A549 (cell line): Measurements from ENCODE around the gene STARD6. TPM values are rescaled to one million over a fixed set of nuclear protein-coding genes. Genes with fewer than 3 reads are reported as not detected.

Experiments
- ATAC-seq, 2 experiments: fragments of 200-7000 bp in 1 of 2; fragments of >200 bp in 1 of 2; cut with Nextera tagmentation in 1 of 2; cut with Tn5 transposase in 1 of 2; 3 replicates each; pipeline versions ENCODE4 v1.8.0 to v1.9.1; 2018 to 2020; ENCODE audit warnings: mild to moderate bottlenecking in 1 of 2, moderate library complexity in 1 of 2
- CTCF ChIA-PET: fragments of 300-600 bp; sonication (Branson Sonifier 250); formaldehyde crosslinking; extraction: SDS; loops from one replicate; lab custom pipeline; 2021; ENCODE audit warnings: antibody characterized with exemption, inconsistent platforms; lab: Yijun Ruan, JAX
- POLR2A ChIA-PET: fragments of 350-600 bp; formaldehyde crosslinking; extraction: SDS; loops from one replicate; lab custom pipeline; 2021; ENCODE audit warnings: antibody characterized with exemption, inconsistent platforms; lab: Yijun Ruan, JAX
- DNase-seq, 2 experiments: peaks; one replicate each; pipeline versions ENCODE4 v3.0.0 to v3.0.0-alpha.2; 2011 to 2016; ENCODE audit warnings: low read depth in 1 of 2, low spot score in 1 of 2
- FAIRE-seq: peaks from 2 replicates; lab custom pipeline; 2011; peaks lifted over from hg19 to GRCh38; lab: Jason Lieb, UNC
- H3K27ac ChIP-seq, 2 experiments: fragments of >200 bp; sonication (Bioruptor Twin); formaldehyde crosslinking; 3 replicates each; pipeline ENCODE4 v1.5.1; 2016 to 2017
- H3K4me1 ChIP-seq: fragments of >200 bp; sonication (Bioruptor Twin); formaldehyde crosslinking; 3 replicates; pipeline ENCODE4 v1.6.1; 2016
- H3K4me2 ChIP-seq: fragments of >200 bp; sonication (Bioruptor Twin); formaldehyde crosslinking; 3 replicates; pipeline ENCODE4 v1.6.1; 2016
- H3K4me3 ChIP-seq: fragments of >200 bp; sonication (Bioruptor Twin); formaldehyde crosslinking; 3 replicates; pipeline ENCODE4 v1.5.1; 2016
- H3K9me3 ChIP-seq: fragments of >200 bp; sonication (Bioruptor Twin); formaldehyde crosslinking; 3 replicates; pipeline ENCODE4 v1.6.1; 2016
- CEBPB ChIP-seq, 2 experiments: fragments of >200 bp in 1 of 2; sonication (Bioruptor Twin) in 1 of 2; formaldehyde crosslinking in 1 of 2; IDR thresholded peaks; 2 replicates each; pipeline ENCODE4 v1.6.1; 2012 to 2016
- ESRRA ChIP-seq: fragments of 150-350 bp; IDR thresholded peaks from 2 replicates; pipeline ENCODE4 v1.6.1; 2014; ENCODE audit warnings: mild to moderate bottlenecking, low read length, borderline replicate concordance
- FOSB ChIP-seq: fragments of 250-450 bp; sonication (Bioruptor Pico); IDR thresholded peaks from 2 replicates; pipeline ENCODE4 v1.5.0; 2020; ENCODE audit warnings: mild to moderate bottlenecking, moderate library complexity
- HDAC2 ChIP-seq: fragments of 200-600 bp; sonication (generic); IDR thresholded peaks from 2 replicates; pipeline ENCODE4 v1.6.1; 2016
- HEYL ChIP-seq: fragments of 250-450 bp; sonication (Bioruptor Pico); IDR thresholded peaks from 2 replicates; pipeline ENCODE4 v1.8.0; 2021; ENCODE audit warnings: mild to moderate bottlenecking, moderate library complexity
- HOXB13 ChIP-seq: fragments of 250-450 bp; sonication (Bioruptor Pico); IDR thresholded peaks from 2 replicates; pipeline ENCODE4 v1.5.0; 2020; ENCODE audit warnings: low read depth, mild to moderate bottlenecking, moderate library complexity
- JUN ChIP-seq, 2 experiments: fragments of >200 bp; sonication (Bioruptor Twin); formaldehyde crosslinking; IDR thresholded peaks; 2 replicates in 1 of 2; 3 replicates in 1 of 2; pipeline ENCODE4 v1.6.1; 2016 to 2017
- KDM1A ChIP-seq: fragments of 200-600 bp; sonication (generic); IDR thresholded peaks from 2 replicates; pipeline ENCODE4 v1.6.1; 2016; ENCODE audit warnings: low read depth, mild to moderate bottlenecking
- KDM5A ChIP-seq: fragments of 200-600 bp; sonication (generic); IDR thresholded peaks from 2 replicates; pipeline ENCODE4 v1.6.1; 2016; ENCODE audit warnings: antibody characterized with exemption, mild to moderate bottlenecking
- MYC ChIP-seq: IDR thresholded peaks from 2 replicates; pipeline ENCODE4 v1.6.1; 2012; ENCODE audit warnings: mild to moderate bottlenecking, inconsistent platforms, low read length, improper control_type of control experiment, borderline replicate concordance
- NPAS2 ChIP-seq: fragments of 250-450 bp; sonication (Bioruptor Pico); IDR thresholded peaks from 2 replicates; pipeline ENCODE4 v1.8.0; 2022; ENCODE audit warnings: mild to moderate bottlenecking, moderate library complexity, borderline replicate concordance
- PHF8 ChIP-seq: fragments of 200-600 bp; sonication (generic); IDR thresholded peaks from 2 replicates; pipeline ENCODE4 v1.6.1; 2016; ENCODE audit warnings: low read depth, mild to moderate bottlenecking, antibody characterized with exemption, moderate library complexity, borderline replicate concordance
- POLR2AphosphoS2 ChIP-seq: conservative IDR thresholded peaks from 2 replicates; pipeline ENCODE4 v1.6.1; 2012; ENCODE audit warnings: low read length, improper control_type of control experiment, inconsistent platforms
- RARB ChIP-seq: fragments of 250-450 bp; sonication (Bioruptor Pico); IDR thresholded peaks from 2 replicates; pipeline ENCODE4 v1.8.0; 2021; ENCODE audit warnings: mild to moderate bottlenecking, moderate library complexity
- RCOR1 ChIP-seq: fragments of 150-350 bp; IDR thresholded peaks from 2 replicates; pipeline ENCODE4 v1.6.1; 2014; ENCODE audit warnings: antibody characterized with exemption, low read length, low read depth
- RNF2 ChIP-seq: fragments of 200-600 bp; sonication (generic); IDR thresholded peaks from 2 replicates; pipeline ENCODE4 v1.6.1; 2016; ENCODE audit warnings: low read depth, mild to moderate bottlenecking, antibody characterized with exemption, moderate library complexity, borderline replicate concordance
- SREBF2 ChIP-seq: fragments of 450-650 bp; IDR thresholded peaks from 2 replicates; pipeline ENCODE4 v1.6.1; 2014; ENCODE audit warnings: mild to moderate bottlenecking, moderate library complexity
- TFCP2L1 ChIP-seq: fragments of 250-450 bp; sonication (Bioruptor Pico); IDR thresholded peaks from 2 replicates; pipeline ENCODE4 v1.5.0; 2021; ENCODE audit warnings: mild to moderate bottlenecking
- TP53 ChIP-seq: fragments of 250-450 bp; sonication (Bioruptor Pico); IDR thresholded peaks from 2 replicates; pipeline ENCODE4 v1.5.0; 2021; ENCODE audit warnings: mild to moderate bottlenecking, moderate library complexity
- ZC3H11A ChIP-seq: fragments of 450-650 bp; IDR thresholded peaks from 2 replicates; pipeline ENCODE4 v1.6.1; 2014; ENCODE audit warnings: antibody characterized with exemption, mild to moderate bottlenecking
- ZFP36 ChIP-seq: fragments of 450-650 bp; IDR thresholded peaks from 2 replicates; pipeline ENCODE4 v1.6.1; 2014; ENCODE audit warnings: borderline replicate concordance; ENCODE audit not compliant: partially characterized antibody
- ZSCAN20 ChIP-seq: fragments of 250-450 bp; sonication (Bioruptor Pico); IDR thresholded peaks from 2 replicates; pipeline ENCODE4 v1.8.0; 2022; ENCODE audit warnings: mild to moderate bottlenecking, moderate library complexity
- WGBS: methylation state at CpG from one replicate; pipeline ENCODE4 v1.1.6; 2017; ENCODE audit errors: missing lambda C conversion rate; 5-methylcytosine and 5-hydroxymethylcytosine counted together
- polyA plus RNA-seq, 4 experiments: library from polyadenylated mRNA; depleted of rRNA in 3 of 4; stranded (reverse); fragments of >200 nt; fragmentation: RNase III in 1 of 4; extraction: RNeasy Plus Mini Kit Qiagen cat#74134 plus additional on column Dnase treatment in 1 of 4; gene quantifications; 2 replicates in 3 of 4; 3 replicates in 1 of 4; pipeline ENCODE4 v1.2.3, GENCODE V29; 2011 to 2017
- TF ChIP-seq, protein P1 (sequence below): IDR thresholded peaks from 2 replicates; pipeline ENCODE4 v1.6.1; 2012; ENCODE audit warnings: low read depth, borderline replicate concordance
- TF ChIP-seq, protein P2 (sequence below): fragments of 250-450 bp; sonication (Bioruptor Pico); IDR thresholded peaks from 2 replicates; pipeline ENCODE4 v1.5.0; 2021; ENCODE audit warnings: mild to moderate bottlenecking, moderate library complexity, borderline replicate concordance
- TF ChIP-seq, protein P3 (sequence below): fragments of 150-350 bp; IDR thresholded peaks from 2 replicates; pipeline ENCODE4 v1.6.1; 2014; ENCODE audit warnings: low read depth, mild to moderate bottlenecking, low read length
- TF ChIP-seq, protein P4 (sequence below): fragments of 450-650 bp; IDR thresholded peaks from 2 replicates; pipeline ENCODE4 v1.6.1; 2014; ENCODE audit warnings: antibody characterized with exemption
- TF ChIP-seq, protein P5 (sequence below): fragments of 250-450 bp; sonication (Bioruptor Pico); IDR thresholded peaks from 2 replicates; pipeline ENCODE4 v1.5.0; 2020; ENCODE audit warnings: low read depth, mild to moderate bottlenecking, moderate library complexity
- TF ChIP-seq, protein P6 (sequence below): IDR thresholded peaks from 2 replicates; pipeline ENCODE4 v1.6.1; 2012

The STARD6 gene
- polyA plus RNA-seq, 2 of the 4 experiments (the other 2 are of a cell fraction): not detected

DNA sequence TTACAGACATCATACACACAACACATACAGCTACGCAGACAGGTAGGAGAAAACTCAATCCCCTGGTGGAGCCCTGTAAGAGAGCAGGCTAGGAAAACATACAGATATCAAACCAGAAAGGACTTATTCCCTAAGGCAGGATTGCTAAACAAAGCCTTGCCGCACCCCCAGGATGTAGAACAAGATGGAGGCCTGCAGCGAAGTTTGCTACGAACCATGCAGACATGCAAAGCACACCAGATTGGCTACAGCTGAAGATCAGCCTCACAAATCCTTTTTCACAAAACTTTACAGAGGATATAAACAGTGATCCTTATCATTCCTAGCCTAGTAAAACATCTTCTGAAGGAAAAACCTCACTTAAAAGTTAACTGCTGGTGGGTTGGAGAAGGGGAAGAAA, 28.4 kb upstream of the STARD6 start:
- POLR2A ChIA-PET: no interaction called here
- DNase-seq (no peak), ATAC-seq (no peak), FAIRE-seq (no peak)
- Histone ChIP-seq H3K27ac (no peak overlapping the region), H3K4me2 (no peak overlapping the region), H3K4me3 (no peak overlapping the region), H3K4me1 (peaks cover 13% of the 10 kb centered on the region; the same call in 2 of the 3 replicates), H3K9me3 (no peaks in the 10 kb centered on the region)
- 88% methylated on average over 4 of the region's 4 CpGs for WGBS
- TF ChIP-seq ZFP36: no peak
- TF ChIP-seq, protein P1, sequence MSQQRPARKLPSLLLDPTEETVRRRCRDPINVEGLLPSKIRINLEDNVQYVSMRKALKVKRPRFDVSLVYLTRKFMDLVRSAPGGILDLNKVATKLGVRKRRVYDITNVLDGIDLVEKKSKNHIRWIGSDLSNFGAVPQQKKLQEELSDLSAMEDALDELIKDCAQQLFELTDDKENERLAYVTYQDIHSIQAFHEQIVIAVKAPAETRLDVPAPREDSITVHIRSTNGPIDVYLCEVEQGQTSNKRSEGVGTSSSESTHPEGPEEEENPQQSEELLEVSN: no peak
- no peak for TF ChIP-seq ZC3H11A
- TF ChIP-seq, protein P2, sequence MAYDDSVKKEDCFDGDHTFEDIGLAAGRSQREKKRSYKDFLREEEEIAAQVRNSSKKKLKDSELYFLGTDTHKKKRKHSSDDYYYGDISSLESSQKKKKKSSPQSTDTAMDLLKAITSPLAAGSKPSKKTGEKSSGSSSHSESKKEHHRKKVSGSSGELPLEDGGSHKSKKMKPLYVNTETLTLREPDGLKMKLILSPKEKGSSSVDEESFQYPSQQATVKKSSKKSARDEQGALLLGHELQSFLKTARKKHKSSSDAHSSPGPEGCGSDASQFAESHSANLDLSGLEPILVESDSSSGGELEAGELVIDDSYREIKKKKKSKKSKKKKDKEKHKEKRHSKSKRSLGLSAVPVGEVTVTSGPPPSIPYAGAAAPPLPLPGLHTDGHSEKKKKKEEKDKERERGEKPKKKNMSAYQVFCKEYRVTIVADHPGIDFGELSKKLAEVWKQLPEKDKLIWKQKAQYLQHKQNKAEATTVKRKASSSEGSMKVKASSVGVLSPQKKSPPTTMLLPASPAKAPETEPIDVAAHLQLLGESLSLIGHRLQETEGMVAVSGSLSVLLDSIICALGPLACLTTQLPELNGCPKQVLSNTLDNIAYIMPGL (CRISPR knock-in tag): no peak
- no peak for TF ChIP-seq SREBF2
- TF ChIP-seq, protein P3, sequence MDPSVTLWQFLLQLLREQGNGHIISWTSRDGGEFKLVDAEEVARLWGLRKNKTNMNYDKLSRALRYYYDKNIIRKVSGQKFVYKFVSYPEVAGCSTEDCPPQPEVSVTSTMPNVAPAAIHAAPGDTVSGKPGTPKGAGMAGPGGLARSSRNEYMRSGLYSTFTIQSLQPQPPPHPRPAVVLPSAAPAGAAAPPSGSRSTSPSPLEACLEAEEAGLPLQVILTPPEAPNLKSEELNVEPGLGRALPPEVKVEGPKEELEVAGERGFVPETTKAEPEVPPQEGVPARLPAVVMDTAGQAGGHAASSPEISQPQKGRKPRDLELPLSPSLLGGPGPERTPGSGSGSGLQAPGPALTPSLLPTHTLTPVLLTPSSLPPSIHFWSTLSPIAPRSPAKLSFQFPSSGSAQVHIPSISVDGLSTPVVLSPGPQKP: no peak
- TF ChIP-seq MYC: no peak
- TF ChIP-seq NPAS2 (CRISPR knock-in tag): no peak
- no peak for TF ChIP-seq ESRRA
- TF ChIP-seq JUN (IDR thresholded peaks at IDR 0.05): no peak
- no peak for TF ChIP-seq RCOR1
- no peak for TF ChIP-seq PHF8
- no peak for TF ChIP-seq TP53 (CRISPR knock-in tag)
- TF ChIP-seq, protein P4, sequence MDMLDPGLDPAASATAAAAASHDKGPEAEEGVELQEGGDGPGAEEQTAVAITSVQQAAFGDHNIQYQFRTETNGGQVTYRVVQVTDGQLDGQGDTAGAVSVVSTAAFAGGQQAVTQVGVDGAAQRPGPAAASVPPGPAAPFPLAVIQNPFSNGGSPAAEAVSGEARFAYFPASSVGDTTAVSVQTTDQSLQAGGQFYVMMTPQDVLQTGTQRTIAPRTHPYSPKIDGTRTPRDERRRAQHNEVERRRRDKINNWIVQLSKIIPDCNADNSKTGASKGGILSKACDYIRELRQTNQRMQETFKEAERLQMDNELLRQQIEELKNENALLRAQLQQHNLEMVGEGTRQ: no peak
- no peak for TF ChIP-seq HEYL
- TF ChIP-seq RARB (CRISPR knock-in tag): no peak
- no peak for TF ChIP-seq POLR2AphosphoS2
- CTCF ChIA-PET: interaction anchor here (1.4 kb wide), 1 partner anchor 28 kb away, joined by 3 read pairs; the partner anchor contains the start of genes C18orf54 and STARD6

DNA sequence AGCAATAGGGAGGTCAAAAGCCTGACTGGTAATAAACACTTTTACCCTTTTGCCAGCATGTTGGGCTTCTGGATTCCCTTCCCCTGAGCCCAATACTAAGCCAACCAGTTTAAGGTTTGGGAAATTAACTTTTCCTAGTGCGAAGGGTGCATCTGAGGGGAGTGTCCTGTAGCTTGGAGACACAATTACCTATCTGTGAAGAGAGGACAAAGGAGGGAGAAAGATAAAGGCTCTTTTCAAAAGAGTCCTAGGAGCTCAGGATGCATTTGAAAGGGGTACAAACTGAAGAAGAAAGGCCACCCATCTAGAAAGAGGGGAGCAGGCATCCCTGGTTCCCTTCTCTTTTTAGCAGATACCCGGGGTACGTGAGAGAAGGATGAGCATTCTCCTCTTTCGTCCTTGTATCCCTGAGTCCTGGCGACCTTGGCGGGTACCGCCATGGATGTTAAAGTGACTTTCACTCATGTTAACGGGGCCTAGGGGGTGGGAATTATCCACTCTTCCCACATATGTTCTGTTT, 25.1 kb upstream of the STARD6 start:
- Histone ChIP-seq H3K27ac (no peak overlapping the region), H3K4me3 (no peak overlapping the region), H3K4me1 (no peaks in the 10 kb centered on the region), H3K9me3 (no peaks in the 10 kb centered on the region), H3K4me2 (no peak overlapping the region)
- ChIA-PET POLR2A (no interaction called here), CTCF (interaction anchor here (1.7 kb wide), 1 partner anchor 9 kb away, joined by 5 read pairs; no protein-coding TSS in a partner anchor)
- DNase-seq: no peak
- TF ChIP-seq FOSB (CRISPR knock-in tag) (no peak), HOXB13 (CRISPR knock-in tag) (no peak), CEBPB (IDR thresholded peaks at IDR 0.05) (no peak), RNF2 (no peak), ZSCAN20 (no peak), HDAC2 (no peak), KDM1A (no peak), SREBF2 (no peak), KDM5A (no peak), TFCP2L1 (no peak)
- TF ChIP-seq, protein P1: no peak
- TF ChIP-seq, protein P2 (CRISPR knock-in tag): no peak
- TF ChIP-seq, protein P5, sequence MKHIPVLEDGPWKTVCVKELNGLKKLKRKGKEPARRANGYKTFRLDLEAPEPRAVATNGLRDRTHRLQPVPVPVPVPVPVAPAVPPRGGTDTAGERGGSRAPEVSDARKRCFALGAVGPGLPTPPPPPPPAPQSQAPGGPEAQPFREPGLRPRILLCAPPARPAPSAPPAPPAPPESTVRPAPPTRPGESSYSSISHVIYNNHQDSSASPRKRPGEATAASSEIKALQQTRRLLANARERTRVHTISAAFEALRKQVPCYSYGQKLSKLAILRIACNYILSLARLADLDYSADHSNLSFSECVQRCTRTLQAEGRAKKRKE (CRISPR knock-in tag): no peak
- TF ChIP-seq, protein P6, sequence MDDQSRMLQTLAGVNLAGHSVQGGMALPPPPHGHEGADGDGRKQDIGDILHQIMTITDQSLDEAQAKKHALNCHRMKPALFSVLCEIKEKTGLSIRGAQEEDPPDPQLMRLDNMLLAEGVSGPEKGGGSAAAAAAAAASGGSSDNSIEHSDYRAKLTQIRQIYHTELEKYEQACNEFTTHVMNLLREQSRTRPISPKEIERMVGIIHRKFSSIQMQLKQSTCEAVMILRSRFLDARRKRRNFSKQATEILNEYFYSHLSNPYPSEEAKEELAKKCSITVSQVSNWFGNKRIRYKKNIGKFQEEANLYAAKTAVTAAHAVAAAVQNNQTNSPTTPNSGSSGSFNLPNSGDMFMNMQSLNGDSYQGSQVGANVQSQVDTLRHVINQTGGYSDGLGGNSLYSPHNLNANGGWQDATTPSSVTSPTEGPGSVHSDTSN: no peak
- no peak for ATAC-seq
- WGBS: 91% methylated on average over 8 of the region's 8 CpGs
- no peak for FAIRE-seq
